Stimulated activated CD8-positive, alpha-beta memory T cell treated with anti-CD3 and anti-CD28 coated beads, Interleukin-12 subunit alpha, Interleukin-12 subunit beta, amount 100 ng/mL, for 1 hour (primary cell): ENCODE data around the gene PTPRN2.
"Not testable (repeated sequence)": the region's sequence is repeated elsewhere in the genome, so short reads cannot be mapped to it uniquely, and the experiment has no call there.

Experiments used
- DNase-seq: peaks from one replicate; pipeline ENCODE4 v3.0.0-alpha.2; 2020; ENCODE audit warnings: low read depth

Gene PTPRN2

DNA sequence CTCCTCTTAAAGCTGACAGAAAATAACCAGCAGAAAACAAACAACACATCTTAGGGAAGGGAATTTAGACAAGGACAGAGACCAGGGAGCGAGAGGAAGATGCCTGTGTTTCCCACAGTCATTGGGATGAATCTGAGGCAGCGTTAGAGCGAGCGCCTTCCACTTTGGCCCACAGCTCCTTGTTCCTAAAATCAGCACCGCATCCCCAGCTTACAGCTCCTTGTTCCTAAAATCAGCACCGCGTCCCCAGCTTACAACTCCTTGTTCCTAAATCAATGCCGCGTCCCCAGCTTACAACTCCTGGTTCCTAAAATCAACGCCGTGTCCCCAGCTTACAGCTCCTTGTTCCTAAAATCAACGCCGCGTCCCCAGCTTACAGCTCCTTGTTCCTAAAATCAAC lies 593.3 kb downstream of the PTPRN2 start:
- no peak for DNase-seq

DNA sequence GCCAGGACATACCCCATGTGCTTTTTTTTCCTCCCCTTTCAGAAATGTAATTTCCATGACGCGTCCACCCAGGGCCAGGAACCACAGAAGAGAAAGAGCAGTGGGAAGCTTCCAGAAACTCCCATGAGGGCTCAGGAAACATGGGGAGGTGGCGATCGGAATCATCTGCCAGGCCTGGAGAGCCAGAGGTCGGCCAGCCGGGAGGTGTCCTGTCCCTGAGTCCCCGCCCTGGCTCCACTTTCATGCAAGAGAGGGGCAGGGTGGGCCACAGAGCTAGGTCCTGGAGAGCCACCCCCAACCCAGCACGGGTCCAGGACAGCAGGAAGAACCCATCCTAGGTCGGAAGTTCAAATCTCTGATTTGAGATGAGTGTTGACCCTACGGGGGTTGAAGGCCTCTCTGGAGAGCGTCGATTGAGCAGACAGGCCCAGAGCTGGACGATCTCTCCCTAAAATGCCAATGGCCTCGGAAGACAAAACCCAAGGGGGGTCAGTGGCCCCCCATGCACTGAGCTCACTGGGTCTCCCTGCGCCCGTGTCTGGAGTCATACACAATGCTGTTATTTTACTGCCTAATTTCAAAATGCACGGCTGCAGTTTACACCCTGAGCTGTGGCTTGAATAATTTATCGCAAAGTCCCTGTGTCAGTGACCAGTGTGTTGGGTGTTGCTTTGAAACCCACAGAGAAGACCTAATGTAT lies 594.1 kb downstream of the PTPRN2 start:
- DNase-seq: no peak

DNA sequence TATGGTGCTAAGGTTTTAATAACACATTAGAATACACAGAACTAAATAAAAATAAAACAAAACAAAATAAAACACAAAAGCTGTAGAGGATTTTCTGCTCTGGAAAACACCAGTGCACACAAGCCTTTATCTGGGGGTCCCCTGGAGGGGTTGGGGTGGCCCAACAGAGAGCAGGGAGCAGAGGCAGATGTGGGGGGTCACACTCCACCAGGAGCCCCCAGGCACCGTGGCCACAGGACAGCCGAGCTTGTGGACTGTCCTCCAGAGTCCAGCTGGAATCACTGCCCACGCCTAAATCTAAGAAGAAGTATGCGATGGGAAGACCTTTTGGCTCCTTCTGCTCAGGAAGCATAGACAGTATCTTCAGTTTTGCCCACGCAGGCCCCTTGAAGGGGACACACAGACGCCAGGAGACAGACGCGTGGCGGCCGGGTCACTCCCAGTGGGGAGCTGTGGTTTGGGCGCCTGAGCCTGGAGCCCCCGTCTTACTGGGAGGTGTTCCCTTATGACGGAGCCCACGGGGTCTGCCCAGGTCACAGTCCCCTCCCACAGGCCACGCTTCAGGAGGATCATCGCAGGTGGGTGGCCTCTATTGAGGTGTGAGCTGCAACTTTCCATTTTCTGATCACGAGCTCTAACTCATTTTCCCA lies 595.0 kb downstream of the PTPRN2 start:
- DNase-seq: no peak

DNA sequence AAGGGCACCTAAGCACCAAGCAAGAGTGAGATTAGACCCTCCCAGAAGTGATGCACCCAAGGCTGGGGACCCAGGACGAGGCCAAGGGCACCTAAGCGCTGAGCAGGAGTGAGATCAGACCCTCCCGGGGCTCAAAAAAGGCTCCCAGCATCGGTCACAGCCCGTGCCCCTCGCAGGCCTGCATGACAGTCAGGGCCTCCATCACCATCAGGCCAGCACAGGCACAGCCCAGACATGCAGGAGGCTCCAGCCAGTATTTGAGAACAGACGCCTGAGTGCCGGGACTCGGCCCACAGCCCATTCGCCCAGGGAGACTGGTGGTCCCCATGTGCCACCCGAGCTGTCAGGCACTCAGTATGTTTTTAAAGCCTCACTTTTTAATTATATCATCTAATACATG lies 595.9 kb downstream of the PTPRN2 start:
- DNase-seq: no peak

DNA sequence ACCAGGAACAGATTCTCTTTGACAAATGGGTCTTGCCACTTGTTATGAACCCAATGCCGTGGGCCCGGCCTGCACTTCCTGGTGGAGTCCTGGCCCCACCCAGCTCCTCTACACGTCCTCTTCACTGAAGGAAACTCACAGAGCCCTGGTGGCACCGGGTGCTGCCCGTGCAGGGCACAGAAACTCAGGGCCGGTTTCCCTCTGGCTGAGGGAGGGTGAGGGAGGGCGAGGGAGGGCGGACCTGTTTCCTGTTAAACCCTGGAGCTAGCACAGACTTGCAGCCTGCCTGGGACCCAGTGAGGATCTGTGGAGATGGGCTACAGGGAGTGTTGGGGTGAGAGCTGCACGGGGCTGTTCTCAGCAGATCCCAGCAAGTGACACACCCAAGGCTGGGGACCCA lies 596.3 kb downstream of the PTPRN2 start:
- DNase-seq: no peak

DNA sequence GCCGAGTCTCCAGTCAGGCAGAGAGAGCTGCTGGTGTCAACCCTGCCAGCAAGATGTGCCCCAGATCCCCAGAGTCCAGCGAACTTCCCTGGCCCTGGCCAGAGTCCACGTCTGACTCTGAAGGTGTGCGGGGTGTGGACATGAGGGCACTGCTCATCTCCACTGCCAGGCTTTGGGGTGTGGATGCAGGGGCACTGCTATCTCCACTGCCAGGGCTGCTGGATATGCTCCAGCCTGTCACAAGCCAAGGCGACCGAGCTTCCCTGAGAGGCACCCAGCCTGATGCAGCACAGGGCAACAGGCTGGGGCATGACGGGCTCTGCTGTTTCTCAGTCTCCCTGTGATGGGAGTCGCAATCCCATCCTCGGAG lies 596.8 kb downstream of the PTPRN2 start:
- DNase-seq: no peak

DNA sequence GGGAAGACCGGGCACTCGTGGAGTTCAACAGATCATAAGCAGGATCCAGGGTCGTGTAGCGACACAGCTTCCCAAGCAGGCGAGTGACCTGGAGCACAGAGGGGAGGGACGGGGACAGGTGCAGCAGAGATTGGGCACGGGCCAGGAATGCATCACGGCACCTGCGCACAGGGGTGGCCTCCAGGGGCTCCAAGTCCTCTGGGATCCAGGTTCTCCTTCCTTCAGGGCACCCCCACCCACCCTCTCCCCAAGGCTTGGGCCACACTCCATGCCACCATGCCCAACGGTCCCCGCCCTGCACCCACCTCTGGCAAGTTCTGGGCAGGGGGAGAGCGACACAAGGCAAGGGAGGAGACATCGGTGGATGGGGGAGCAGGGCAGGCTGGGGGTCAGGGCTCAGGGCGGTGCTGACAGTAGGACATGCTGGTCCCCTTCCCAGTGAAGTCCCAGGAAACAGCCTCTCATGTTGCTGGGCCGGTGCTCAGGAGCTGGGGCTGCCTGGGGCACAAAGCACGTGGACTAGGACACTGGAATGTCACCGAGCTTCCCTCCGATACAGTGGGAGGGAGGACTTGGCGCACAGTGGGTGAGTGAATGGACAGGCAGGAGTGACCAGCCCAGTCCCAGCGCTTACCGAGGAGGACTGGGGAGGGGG lies 597.3 kb downstream of the PTPRN2 start:
- DNase-seq: no peak

DNA sequence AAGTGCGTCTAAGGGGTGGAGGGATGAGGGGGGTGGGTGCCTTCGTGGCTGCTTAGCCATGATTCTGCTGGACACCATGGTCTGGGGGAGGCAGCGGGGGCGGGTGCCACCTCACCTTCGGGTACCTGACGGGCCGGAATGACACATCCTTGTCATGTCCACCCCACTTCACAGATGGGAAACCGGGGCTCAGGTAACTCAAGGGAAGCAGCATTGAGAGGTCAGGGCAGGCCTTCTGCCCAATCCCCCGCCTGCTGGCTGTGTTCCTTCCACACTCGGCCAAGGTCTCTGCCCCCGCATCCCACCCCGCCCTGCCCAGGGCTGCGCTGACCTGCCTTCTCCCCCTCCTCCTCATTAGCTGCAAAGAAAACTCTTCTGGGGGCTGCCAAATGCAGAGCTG lies 598.0 kb downstream of the PTPRN2 start:
- no peak for DNase-seq

DNA sequence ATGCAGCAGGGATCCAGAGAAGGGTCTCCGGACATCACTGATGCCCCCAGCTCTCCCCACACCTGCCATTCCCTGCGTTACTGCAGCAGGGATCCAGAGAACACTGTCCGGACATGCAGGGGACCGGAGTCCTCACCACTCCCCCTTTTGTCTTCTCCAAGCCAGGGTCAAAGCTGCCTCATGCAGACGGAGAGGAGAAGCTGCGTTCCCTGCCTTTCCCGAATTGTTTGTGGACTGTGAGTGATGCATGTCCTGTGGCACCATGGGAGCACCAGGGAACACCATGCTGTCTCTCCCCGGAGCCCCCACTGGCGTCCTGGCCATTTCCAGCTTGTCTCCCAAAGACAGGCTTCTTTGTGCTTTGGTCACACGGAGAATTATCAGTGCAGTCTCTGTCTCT lies 599.7 kb downstream of the PTPRN2 start:
- no peak for DNase-seq

DNA sequence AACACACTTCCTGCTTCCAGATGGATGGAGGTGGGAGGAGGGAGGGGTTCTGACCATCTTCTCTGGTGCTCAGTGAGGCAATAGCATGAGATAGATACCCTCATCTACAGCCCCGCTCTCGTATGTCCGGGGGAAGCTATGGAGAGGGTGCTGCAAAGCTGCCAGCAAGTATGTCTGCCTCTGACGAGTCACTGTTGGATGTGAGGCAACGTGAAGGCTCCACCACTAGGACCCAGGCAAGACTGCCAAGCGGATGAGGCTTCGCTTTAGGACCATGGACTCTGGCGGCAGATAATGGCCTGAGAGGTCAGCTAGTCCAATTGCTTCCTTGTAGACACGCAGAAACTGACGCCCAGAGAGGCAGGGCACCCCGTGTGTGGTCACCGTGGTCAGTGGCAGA lies 601.6 kb downstream of the PTPRN2 start:
- DNase-seq: no peak

DNA sequence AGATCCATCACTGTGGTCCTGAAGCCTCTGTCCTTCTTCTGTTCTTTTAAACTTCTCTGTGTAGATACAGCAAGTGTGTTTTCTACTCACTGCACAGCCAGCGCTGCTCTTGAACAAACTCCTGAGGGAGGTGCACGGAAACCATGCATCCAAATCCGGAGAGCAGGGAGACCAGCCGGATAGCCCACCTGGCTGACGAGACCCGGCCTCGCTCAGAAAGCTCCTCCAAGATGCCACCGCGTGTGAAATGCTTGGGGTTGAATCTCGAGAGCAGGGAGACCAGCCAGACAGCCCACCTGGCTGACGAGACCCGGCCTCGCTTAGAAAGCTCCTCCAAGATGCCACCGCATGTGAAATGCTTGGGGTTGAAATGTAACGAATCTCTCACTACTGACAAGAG lies 602.0 kb downstream of the PTPRN2 start:
- no peak for DNase-seq

DNA sequence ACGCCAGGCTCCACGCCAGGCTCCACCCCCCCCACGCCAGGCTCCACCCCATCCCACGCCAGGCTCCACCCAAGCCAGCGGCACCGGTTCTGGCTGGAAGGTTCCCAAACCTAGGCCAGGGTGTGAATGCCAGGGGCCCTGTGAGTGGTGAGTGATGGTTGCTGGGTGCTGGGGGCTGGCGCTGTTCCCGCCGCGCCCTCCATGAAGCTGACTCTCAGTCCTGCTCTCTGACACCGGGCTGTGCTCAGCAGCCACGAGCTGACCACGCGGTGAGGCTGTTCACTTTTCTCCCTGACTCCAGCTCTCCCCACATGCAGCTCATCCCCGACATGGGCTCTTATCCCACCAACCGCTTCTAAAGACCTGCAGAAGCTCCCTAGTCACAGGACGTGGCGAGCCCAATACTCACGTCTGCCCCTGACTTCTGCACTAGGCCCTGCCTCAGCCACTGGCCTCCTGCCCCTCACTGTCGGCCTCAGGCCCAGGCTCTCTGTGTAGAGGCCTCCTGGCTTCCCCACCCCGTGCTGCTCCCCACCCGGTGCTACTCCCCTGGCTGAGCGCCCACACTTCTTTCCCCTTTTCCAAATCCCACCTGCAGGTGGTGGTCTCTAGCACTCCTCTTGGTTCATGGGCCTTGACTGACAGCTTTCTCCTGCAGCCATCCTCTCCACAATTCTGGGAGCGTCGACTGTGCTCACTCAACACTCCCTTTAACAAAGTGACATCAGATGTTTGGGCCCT lies 603.0 kb downstream of the PTPRN2 start:
- DNase-seq: no peak

DNA sequence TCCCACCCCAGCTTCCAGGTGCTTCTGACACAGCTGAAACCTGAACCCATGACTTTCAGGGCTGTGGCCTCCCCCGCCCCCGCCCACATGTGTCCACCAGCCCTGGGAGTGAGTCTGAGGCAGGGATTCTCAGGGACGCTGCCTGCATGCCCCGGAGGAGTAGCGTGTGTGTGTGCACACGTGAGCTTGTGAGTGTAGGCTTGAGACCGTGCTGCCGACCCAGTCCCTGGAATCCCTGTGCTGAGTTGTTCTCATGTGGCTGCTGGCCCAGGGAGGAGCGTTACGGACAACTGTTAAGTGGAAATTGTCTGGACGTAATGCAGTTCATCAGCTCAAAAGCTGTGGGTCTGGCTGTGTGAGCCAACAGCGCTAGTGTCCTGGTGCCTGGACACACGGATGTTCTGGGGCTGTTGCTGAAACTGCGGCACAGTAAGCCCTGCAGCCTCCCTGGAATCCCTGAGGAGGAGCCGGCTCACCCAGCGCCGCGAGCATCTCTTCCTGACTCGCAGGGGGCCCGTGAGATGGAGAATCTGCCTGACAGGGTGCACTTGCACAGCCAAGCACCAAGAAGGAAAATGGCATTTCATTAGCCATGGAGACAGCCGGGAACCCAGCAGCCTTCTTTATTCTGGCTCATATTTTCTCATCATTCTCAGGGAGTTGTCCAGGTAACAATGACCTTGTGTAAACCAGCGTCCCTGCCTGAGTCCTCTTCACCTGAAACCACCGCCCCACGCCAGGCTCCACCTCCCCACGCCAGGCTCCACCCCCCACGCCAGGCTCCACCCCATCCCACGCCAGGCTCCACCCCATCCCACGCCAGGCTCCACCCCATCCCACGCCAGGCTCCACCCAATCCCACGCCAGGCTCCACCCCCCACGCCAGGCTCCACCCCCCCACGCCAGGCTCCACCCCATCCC lies 603.9 kb downstream of the PTPRN2 start:
- no peak for DNase-seq

DNA sequence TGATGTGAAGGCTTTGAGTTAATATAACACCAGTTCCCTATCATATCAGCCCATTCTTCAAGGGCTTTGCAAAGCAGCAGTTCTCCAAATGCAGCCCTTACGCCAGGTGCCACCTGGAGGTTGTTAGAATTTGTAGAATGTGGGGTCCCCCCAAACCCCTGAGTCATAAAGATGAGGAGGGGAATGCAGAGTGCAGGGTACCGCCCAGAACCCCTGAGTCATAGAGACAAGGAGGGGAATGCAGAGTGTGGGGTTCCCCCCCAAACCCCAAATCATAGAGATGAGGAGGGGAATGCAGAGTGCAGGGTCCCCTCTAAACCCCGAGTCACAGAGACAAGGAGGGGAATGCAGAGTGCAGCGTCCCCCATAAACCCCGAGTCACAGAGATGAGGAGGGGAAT lies 605.8 kb downstream of the PTPRN2 start:
- no peak for DNase-seq

DNA sequence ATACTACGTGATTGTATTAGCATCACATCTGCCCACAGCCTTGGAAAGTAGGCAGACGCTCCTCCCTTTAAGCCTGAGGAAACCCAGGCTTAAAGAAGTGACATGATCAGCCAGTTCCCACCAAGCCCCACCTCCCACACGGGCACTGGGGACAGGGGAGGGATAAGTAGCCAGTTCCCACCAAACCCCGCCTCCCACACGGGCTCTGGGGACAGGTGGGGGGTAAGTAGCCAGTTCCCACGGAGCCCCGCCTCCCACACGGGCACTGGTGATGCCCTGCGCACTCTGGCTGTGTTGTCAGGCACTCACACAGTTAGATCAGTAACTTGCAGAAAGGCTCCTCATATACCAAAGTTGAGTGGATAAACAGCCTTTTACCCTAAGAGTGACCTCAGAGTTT lies 606.8 kb downstream of the PTPRN2 start:
- no peak for DNase-seq

DNA sequence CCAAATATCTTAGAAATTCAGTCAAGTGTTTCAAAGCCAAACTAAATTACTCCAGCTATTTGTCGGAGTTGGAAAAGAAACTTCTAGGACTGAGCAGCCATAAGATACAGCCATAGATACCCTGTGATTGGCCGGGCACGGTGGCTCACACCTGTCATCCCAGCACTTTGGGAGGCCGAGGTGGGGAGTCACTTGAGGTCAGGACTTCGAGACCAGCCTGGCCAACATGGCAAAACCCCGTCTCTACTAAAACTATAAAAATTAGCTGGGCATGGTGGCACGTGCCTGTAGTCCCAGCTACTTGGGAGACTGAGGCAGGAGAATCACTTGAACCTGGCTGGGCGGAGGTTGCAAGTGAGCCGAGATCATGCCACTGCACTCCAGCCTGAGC lies 607.3 kb downstream of the PTPRN2 start:
- DNase-seq: not testable (repeated sequence)

DNA sequence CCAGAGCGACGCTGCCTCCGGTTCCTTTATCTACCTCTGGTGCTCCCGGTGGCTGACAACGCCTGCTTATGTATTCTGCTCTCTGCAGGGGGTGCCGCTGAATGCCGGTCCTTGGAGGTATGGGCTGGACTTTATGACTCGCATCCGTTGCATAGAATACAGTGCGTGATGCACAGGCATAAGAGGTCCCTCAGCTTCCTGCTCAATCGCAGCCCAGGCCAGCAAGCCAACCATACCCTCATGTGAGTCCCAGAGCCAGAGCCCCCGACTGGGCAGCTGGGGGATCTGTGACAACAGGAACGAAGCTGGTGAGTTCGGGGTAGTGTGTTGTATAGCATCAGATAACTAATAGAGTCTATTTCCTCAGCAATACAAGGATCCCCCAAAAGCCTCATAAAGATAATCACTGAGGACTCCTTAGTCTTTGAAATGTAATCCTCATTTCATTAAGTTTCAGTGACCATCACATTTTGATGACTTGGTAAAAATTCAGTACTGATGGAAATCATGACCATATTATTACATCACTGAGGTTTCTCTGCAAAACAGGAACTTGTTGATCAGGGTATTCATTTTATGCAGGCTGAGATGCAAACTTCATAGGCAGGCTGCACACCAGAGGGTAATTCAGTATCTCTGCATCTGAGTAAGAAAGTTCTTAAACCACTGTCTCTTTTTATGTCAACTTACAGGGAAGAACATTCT lies 607.8 kb downstream of the PTPRN2 start:
- DNase-seq: no peak

DNA sequence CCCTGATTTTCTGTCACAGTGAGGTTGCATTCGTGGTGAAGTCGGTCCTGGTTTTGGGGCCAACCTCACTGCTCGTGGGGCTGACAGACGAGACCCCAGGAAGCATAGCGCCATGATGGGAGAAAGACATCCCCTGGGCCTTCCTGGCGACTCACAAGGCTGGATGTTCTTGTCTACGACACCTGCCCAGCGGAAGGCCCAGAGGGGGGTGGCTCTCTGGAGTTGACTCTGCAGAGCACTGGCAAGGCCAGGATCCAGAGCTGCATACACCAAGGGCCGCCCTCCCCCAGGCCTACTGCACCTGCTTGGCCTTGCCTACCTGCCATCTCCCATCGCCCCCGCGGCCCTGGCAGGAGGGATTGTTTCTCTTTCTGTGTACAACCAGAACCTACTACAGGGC lies 608.9 kb downstream of the PTPRN2 start:
- no peak for DNase-seq

DNA sequence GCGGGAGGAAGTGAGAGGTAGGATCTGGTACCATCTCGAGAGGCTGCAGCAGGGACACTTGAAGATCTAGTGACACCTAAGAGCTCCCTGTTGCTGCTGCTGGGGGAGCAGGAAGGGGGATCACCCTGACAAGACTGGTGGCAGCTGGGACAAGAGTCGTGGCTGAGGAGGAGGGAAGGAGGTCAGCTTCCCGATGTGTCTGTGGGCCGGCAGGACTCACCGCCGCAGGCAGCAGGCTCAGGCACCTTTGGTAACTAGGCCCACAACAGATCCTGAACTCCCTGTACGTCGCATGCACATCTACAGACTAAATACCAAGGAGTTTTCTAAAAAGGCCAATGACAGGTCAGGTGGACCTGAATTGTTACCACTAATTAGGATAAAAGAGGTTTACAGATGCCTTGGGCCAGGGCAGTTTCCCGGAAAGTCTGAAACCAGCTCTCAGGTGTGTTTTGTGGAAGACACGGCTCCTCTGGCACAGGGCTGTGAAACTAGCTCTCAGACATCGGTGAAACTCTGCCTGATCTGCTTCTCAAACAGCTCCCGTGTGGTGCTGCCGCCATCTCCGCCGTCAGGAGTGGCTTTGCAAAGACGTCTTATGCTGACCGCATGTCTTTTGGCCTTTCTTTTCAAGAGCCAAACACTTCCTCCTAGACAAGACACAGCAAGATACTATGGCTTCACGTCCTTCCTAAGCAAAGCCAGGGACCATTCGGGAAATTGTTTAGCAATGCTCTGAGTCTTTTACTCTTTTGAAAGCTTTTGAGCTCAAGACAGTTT lies 609.7 kb downstream of the PTPRN2 start:
- DNase-seq: no peak

DNA sequence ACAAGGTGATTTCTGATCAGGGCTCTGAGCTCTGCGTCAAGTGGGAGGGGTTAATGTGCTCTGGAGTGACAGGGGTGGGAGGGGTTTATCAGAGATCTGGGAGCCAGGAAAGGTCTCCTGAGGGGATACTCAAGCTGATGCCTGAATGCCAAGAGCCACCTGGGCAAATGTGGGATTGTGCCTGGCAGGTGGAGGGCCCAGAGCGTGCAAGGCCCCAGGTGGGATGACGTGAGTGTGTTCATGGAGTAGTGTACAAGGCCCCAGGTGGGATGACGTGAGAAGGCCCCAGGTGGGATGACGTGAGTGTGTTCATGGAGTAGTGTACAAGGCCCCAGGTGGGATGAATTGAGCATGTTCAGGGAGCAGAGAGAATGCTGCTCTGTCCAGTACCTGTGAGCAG lies 610.3 kb downstream of the PTPRN2 start:
- DNase-seq: no peak
